Esophagus squamous epithelium (tissue), 4 donors: Measurements from ENCODE around the gene RSPO4.

Experiments
- POLR2A ChIP-seq, 4 donors: fragments of 450-650 bp; IDR thresholded peaks; one replicate each; pipeline ENCODE4 v1.6.1; 2017; ENCODE audit warnings: antibody characterized with exemption in 4 of 4, mild to moderate bottlenecking in 4 of 4, moderate library complexity in 3 of 4
- TF ChIP-seq, protein P1 (sequence below), 6 experiments: fragments of 450-650 bp in 4 of 6; fragments of 200-600 bp in 2 of 6; sonication (generic) in 2 of 6; IDR thresholded peaks; one replicate each; pipeline ENCODE4 v1.5.1; 2016 to 2019; ENCODE audit warnings: antibody characterized with exemption in 6 of 6, mild to moderate bottlenecking in 4 of 6, moderate library complexity in 4 of 6

DNA sequence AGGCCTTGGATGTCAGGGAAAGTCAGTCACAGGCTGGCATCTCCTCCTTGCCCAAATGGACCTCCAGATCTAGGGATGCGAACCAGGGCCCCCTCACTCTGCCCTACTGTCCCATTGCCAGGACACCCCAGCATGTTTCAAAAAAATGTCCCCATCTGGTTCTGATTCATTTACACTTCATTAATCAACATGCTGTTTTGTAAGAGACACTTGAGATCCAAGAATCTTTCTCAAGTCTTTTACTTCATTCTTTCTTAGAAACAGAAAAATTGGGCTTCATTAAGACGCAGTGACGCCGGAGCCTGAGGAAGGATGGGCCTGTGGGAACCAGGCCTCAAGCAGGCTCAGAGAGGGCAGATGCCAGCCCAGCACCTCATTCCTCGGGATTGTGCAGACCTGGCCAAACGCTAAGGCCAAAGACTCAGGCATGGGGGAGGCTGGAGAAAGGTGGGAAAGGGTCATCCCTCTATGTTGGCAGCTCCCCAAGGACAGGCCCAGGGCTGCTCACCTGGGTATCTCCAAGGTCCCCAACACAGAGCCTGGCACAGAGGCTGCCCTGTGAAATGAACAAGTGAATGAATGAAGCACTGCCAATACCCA is 3.8 kb downstream of the RSPO4 start:
- TF ChIP-seq, protein P1, sequence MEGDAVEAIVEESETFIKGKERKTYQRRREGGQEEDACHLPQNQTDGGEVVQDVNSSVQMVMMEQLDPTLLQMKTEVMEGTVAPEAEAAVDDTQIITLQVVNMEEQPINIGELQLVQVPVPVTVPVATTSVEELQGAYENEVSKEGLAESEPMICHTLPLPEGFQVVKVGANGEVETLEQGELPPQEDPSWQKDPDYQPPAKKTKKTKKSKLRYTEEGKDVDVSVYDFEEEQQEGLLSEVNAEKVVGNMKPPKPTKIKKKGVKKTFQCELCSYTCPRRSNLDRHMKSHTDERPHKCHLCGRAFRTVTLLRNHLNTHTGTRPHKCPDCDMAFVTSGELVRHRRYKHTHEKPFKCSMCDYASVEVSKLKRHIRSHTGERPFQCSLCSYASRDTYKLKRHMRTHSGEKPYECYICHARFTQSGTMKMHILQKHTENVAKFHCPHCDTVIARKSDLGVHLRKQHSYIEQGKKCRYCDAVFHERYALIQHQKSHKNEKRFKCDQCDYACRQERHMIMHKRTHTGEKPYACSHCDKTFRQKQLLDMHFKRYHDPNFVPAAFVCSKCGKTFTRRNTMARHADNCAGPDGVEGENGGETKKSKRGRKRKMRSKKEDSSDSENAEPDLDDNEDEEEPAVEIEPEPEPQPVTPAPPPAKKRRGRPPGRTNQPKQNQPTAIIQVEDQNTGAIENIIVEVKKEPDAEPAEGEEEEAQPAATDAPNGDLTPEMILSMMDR (IDR thresholded peaks at IDR 0.05) = no peak
- no peak for TF ChIP-seq POLR2A (IDR thresholded peaks at IDR 0.05)
